HUES6 (cell line): ENCODE data around the gene FEM1B.

Experiments
- H3K27ac ChIP-seq: 2 replicates; pipeline ENCODE4 v1.7.0; 2013; ENCODE audit warnings: low read depth, mild to moderate bottlenecking, low read length, inconsistent platforms
- H3K27me3 ChIP-seq: 2 replicates; pipeline ENCODE4 v1.6.1; 2013; ENCODE audit warnings: low read length; ENCODE audit not compliant: control insufficient read depth, insufficient read depth
- H3K36me3 ChIP-seq: 2 replicates; pipeline ENCODE4 v1.6.1; 2013; ENCODE audit warnings: low read length; ENCODE audit not compliant: control insufficient read depth, insufficient read depth
- H3K4me1 ChIP-seq: 2 replicates; pipeline ENCODE4 v1.6.1; 2013; ENCODE audit warnings: low read length; ENCODE audit not compliant: control insufficient read depth, insufficient read depth
- H3K4me3 ChIP-seq: 2 replicates; pipeline ENCODE4 v1.5.1; 2013; ENCODE audit warnings: low read depth, low read length
- H3K9ac ChIP-seq: one replicate; pipeline ENCODE4 v1.6.1; 2013; ENCODE audit warnings: mild to moderate bottlenecking, low read length
- H3K9me3 ChIP-seq: 2 replicates; pipeline ENCODE4 v1.6.1; 2013; ENCODE audit warnings: low read depth, low read length; ENCODE audit not compliant: control insufficient read depth, insufficient read depth

FEM1B gene

GRCh38 chr15:68300115-68300940 lies 22.8 kb downstream of the FEM1B start:
- H3K4me1 ChIP-seq: peaks cover 15% of the 10 kb centered on the region
- H3K9me3 ChIP-seq: no peaks in the 10 kb centered on the region
- H3K27ac ChIP-seq: no peak overlapping the region
- H3K27me3 ChIP-seq: no peaks in the 10 kb centered on the region
- peaks cover 8% of the 10 kb centered on the region; the same call in 1 of the 2 replicates for H3K36me3 ChIP-seq
- no peak overlapping the region for H3K9ac ChIP-seq
- no peak overlapping the region for H3K4me3 ChIP-seq

GRCh38 chr15:68301301-68301700 lies 23.8 kb downstream of the FEM1B start:
- Histone ChIP-seq H3K4me3 (no peak overlapping the region), H3K36me3 (0 out of 2 replicates have a peak, but pooled peaks cover 5% of the 10 kb centered on the region), H3K9me3 (no peaks in the 10 kb centered on the region), H3K9ac (no peak overlapping the region), H3K27ac (no peak overlapping the region), H3K4me1 (peaks cover 18% of the 10 kb centered on the region), H3K27me3 (no peaks in the 10 kb centered on the region)

- H3K9me3 ChIP-seq: no peaks in the 10 kb centered on the region
- H3K4me3 ChIP-seq: no peak overlapping the region
- H3K27me3 ChIP-seq: no peaks in the 10 kb centered on the region
- H3K36me3 ChIP-seq: 0 out of 2 replicates have a peak, but pooled peaks cover 5% of the 10 kb centered on the region
- peaks cover 25% of the 10 kb centered on the region for H3K4me1 ChIP-seq
- H3K9ac ChIP-seq: no peak overlapping the region
- H3K27ac ChIP-seq: no peak overlapping the region
Observed at GRCh38 chr15:68302729-68303128, 25.2 kb downstream of the FEM1B start.

GRCh38 chr15:68303134-68303533 lies 25.6 kb downstream of the FEM1B start:
- H3K4me1 ChIP-seq: peaks cover 25% of the 10 kb centered on the region
- 0 out of 2 replicates have a peak, but pooled peaks cover 5% of the 10 kb centered on the region for H3K36me3 ChIP-seq
- no peaks in the 10 kb centered on the region for H3K9me3 ChIP-seq

GRCh38 chr15:68303560-68304436 lies 26.3 kb downstream of the FEM1B start:
- Histone ChIP-seq H3K9me3 (no peaks in the 10 kb centered on the region), H3K36me3 (0 out of 2 replicates have a peak, but pooled peaks cover 3% of the 10 kb centered on the region), H3K4me1 (peaks cover 25% of the 10 kb centered on the region), H3K27me3 (no peaks in the 10 kb centered on the region), H3K27ac (no peak overlapping the region), H3K9ac (no peak overlapping the region), H3K4me3 (no peak overlapping the region)

More at GRCh38 chr15:68303134-68303533, 25.6 kb downstream of the FEM1B start:
- Histone ChIP-seq H3K9ac (no peak overlapping the region), H3K27ac (no peak overlapping the region), H3K4me3 (no peak overlapping the region), H3K27me3 (no peaks in the 10 kb centered on the region)

GRCh38 chr15:68304589-68305337 lies 27.2 kb downstream of the FEM1B start:
- H3K36me3 ChIP-seq: no peaks in the 10 kb centered on the region
- H3K9me3 ChIP-seq: no peaks in the 10 kb centered on the region
- H3K27me3 ChIP-seq: no peaks in the 10 kb centered on the region
- peaks cover 25% of the 10 kb centered on the region for H3K4me1 ChIP-seq
- no peak overlapping the region for H3K27ac ChIP-seq
- H3K4me3 ChIP-seq: no peak overlapping the region
- no peak overlapping the region for H3K9ac ChIP-seq

- Histone ChIP-seq H3K9ac (no peak overlapping the region), H3K9me3 (no peaks in the 10 kb centered on the region), H3K4me3 (no peak overlapping the region), H3K27me3 (no peaks in the 10 kb centered on the region), H3K27ac (no peak overlapping the region), H3K4me1 (peaks cover 25% of the 10 kb centered on the region), H3K36me3 (no peaks in the 10 kb centered on the region)
Observed at GRCh38 chr15:68305420-68305871, 27.9 kb downstream of the FEM1B start.

- Histone ChIP-seq H3K4me3 (no peak overlapping the region), H3K4me1 (peaks cover 25% of the 10 kb centered on the region), H3K36me3 (no peaks in the 10 kb centered on the region), H3K9ac (no peak overlapping the region), H3K27ac (no peak overlapping the region), H3K27me3 (no peaks in the 10 kb centered on the region), H3K9me3 (no peaks in the 10 kb centered on the region)
Observed at GRCh38 chr15:68307131-68307928, 29.8 kb downstream of the FEM1B start.

GRCh38 chr15:68309024-68309423 lies 31.5 kb downstream of the FEM1B start:
- Histone ChIP-seq H3K9ac (no peak overlapping the region), H3K9me3 (no peaks in the 10 kb centered on the region), H3K27ac (no peak overlapping the region), H3K36me3 (no peaks in the 10 kb centered on the region), H3K4me1 (peaks cover 24% of the 10 kb centered on the region), H3K4me3 (no peak overlapping the region), H3K27me3 (no peaks in the 10 kb centered on the region)

- Histone ChIP-seq H3K27me3 (no peaks in the 10 kb centered on the region), H3K4me3 (no peak overlapping the region), H3K9ac (no peak overlapping the region)
Observed at GRCh38 chr15:68310178-68310803, 32.7 kb downstream of the FEM1B start.

More at GRCh38 chr15:68310178-68310803, 32.7 kb downstream of the FEM1B start:
- H3K36me3 ChIP-seq: no peaks in the 10 kb centered on the region
- peaks cover 12% of the 10 kb centered on the region for H3K4me1 ChIP-seq
- no peaks in the 10 kb centered on the region for H3K9me3 ChIP-seq
- no peak overlapping the region for H3K27ac ChIP-seq
